RPMI8226 (cell line): Measurements from ENCODE around the gene RASSF5.
"Not testable (repeated sequence)": the region's sequence is repeated elsewhere in the genome, so short reads cannot be mapped to it uniquely, and the experiment has no call there.

Experiments
- DNase-seq: peaks from one replicate; pipeline ENCODE4 v3.0.0-alpha.2; 2015

The RASSF5 gene

GRCh38 chr1:206591226-206591625 is 83.9 kb downstream of the RASSF5 start:
- DNase-seq = no peak

DNA sequence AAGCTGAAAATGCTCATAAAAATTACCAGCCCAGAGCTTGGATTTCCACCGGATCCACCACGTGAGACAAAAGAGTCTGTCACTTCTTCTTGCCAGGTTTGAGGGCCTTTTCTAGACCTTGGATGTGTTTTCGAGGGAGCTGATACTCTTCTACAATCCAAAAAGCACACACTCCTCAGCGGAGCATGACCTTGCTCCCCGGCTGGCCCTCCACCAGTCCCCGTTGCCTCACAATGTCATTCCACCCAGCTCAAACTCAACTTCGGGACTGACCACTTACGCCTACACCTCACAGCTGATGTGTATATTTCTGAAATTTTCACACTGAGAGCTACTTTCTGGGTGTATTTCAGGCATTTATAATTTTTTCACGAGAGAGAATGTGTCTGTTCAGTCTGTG is 84.4 kb downstream of the RASSF5 start:
- DNase-seq = no peak

DNA sequence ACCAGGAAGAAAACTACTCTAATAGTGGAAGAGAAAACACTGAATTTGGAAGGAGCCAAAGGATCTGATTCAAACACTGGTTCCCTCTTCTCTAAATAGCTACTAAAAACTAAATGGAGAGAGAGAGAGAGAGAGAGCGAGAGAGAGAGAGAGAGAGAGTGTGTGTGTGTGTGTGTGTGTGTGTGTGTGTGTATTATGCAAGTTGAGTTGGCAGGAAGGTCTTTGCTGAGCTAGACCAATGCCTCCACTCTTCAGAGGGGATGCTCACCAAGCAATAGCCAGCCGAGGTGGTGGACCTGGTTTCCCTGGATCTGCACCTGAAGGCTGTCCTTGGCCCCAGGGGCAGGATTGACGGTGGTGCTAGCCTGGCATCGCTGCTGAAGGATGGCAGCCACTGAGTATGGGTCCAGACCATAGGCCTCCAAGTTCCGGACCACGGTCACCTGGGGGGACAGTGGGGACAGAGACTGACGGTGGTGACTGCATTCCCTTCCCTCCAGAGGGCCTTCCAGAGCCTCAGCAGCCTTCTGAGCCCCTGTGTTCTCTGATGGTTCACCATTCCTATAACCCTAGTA is 86.1 kb downstream of the RASSF5 start:
- no peak for DNase-seq

GRCh38 chr1:206595581-206596318 is 88.4 kb downstream of the RASSF5 start:
- DNase-seq = no peak

GRCh38 chr1:206596319-206596666 is 89.0 kb downstream of the RASSF5 start:
- no peak for DNase-seq

- no peak for DNase-seq
Measured at GRCh38 chr1:206600527-206600926, 93.2 kb downstream of the RASSF5 start.

- no peak for DNase-seq
Measured at GRCh38 chr1:206604861-206605260, 97.5 kb downstream of the RASSF5 start.

DNA sequence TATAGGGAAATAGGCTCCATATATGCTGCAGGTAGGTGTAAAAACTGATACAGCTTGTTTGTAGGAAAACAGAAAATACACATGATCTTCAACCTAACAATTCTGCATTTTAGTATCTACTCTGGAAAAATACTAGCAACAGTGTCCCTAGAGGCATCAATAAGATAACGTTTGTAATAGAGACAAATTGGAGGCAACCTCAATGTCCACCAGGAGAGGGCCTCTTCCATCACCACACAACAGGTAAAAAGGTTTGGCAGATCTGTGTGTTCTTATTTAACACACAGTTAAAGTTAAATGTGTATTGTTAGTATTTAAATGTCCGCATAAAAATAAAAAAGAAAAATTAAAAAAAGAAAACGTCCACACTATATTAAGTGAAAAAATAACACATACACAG is 99.5 kb downstream of the RASSF5 start:
- peak; percentile 62 for DNase-seq

DNA sequence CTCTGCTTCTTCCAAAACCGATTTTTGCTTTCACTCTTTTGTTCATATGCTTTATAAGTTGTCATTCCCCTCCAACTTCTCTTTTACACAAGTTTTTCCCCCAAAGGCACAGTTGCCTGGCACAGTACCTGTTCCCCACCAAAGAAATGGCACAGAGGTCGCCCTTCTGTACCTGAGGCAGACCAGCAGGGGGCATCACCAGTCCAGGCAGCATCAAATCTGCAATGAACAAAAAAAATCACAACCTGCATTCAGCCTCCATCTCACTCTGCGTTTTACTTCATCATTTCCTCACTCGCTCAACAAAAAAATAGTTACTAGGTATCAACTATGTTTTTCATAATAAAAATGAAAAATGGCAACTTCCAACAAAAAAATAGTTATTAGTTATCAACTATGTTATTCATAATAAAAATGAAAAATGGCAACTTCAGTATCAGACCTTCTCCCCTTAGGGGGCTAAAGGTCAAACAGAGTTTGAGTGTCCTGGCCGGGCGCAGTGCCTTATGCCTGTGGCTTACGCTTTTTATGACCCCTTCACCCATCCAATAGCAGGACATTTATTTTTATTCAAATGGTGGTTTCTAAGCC is 100.9 kb downstream of the RASSF5 start:
- DNase-seq = peak; percentile 60

- no peak for DNase-seq
Measured at GRCh38 chr1:206609229-206609991, 102.1 kb downstream of the RASSF5 start.

- peak; percentile 97 for DNase-seq
Measured at GRCh38 chr1:206612129-206612876, 105.0 kb downstream of the RASSF5 start, which contains the start of gene EIF2D. Gene EIF2D, minus strand, starts transcription at chr1:206612465. Its CDS starts 123 bp downstream, at chr1:206612342.

DNA sequence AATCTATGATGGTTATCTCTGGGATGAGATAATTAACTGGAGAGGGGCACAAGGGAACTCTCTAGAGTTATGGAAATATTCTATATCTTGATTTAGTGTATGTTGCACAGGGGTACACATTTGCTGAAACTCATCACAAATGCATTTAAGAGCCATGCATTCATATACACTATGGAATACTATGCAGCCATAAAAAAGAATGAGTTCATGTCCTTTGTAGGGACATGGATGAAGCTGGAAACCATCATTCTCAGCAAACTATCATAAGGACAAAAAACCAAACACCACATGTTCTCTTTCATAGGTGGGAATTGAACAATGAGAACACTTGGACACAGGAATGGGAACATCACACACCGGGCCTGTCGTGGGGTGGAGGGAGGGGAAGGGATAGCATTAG is 119.1 kb downstream of the RASSF5 start:
- DNase-seq = not testable (repeated sequence)

- DNase-seq = no peak
Measured at GRCh38 chr1:206628916-206629315, 121.6 kb downstream of the RASSF5 start.

- peak; percentile 74 for DNase-seq
Measured at GRCh38 chr1:206631085-206631509, 123.8 kb downstream of the RASSF5 start.

- no peak for DNase-seq
Measured at GRCh38 chr1:206633708-206634121, 126.4 kb downstream of the RASSF5 start.

DNA sequence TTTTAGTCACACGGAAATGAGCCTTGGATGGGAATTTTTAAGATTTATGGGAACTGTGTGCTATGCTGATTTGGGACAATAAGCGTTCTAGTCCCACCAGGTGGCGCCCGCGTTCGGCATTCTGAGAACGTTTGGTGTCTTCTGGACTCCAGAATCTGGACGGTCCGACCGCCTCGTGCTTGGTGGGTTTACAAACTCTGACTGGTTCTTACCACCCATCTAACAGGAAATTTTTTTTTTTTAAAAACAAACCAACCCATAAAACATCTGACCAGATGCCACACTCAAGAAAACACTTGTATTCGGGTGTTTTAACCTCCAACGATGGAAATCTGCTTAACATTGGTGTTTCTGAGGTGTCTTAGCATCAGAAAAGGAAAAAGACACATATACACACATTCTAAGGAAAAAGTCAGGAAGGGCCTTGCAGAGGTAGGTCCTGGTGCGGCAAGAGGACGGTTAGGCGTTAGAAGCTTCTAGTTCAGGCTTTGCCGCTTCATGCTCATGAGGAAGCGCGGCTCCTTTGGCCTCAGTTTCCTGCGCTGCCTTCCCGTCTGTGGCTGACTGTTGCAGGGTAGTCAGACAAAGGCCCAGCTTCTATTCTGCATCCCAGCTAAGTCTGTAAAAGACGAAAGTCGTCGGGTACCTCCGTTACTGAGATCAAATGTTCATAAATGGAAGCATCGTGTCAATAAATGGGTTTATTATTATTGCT is 127.2 kb downstream of the RASSF5 start:
- DNase-seq = peak; percentile 84

DNA sequence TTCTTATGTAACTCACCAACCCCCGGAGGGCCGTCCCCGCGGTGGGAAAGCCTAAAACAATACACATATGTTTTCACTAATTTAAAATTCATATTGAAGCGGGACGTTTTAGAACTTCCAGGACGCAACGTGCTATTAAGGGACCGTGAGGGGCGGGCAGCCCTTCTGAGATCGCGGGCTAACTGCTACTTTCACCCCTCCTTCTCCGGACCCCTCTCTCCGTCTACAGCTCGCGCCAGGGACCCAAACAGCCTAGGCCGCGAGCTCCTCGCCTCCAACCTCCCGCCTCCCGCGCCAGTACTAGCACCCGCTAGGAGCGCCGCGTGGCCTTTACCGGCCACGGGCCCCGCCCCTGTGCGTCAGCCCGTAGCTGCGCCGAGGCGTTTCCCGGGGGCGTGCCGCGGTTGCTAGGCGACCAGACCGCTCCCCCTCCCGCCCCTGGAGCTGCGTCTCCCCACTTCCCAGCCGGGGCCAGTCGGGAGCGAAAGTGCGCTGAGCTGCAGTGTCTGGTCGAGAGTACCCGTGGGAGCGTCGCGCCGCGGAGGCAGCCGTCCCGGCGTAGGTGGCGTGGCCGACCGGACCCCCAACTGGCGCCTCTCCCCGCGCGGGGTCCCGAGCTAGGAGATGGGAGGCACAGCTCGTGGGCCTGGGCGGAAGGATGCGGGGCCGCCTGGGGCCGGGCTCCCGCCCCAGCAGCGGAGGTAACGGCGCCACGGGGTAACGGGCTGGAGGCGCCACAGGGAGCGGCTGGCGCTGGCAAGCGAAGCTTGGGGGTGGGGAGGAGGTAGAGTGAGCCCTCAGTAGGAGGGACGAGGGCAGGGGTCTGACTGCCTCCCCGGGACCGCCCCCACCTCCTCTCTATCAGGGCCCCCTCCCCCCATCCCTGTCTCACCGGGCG is 128.0 kb downstream of the RASSF5 start, which contains the start of gene DYRK3:
Gene DYRK3, plus strand, starts transcription at position 457 of the 898 bp plus-strand sequence. Its CDS starts 168 bp downstream, at position 625.
- peak; percentile 96 for DNase-seq

GRCh38 chr1:206635978-206636345 is 128.6 kb downstream of the RASSF5 start:
- no peak for DNase-seq

GRCh38 chr1:206636671-206637070 is 129.3 kb downstream of the RASSF5 start:
- no peak for DNase-seq

DNA sequence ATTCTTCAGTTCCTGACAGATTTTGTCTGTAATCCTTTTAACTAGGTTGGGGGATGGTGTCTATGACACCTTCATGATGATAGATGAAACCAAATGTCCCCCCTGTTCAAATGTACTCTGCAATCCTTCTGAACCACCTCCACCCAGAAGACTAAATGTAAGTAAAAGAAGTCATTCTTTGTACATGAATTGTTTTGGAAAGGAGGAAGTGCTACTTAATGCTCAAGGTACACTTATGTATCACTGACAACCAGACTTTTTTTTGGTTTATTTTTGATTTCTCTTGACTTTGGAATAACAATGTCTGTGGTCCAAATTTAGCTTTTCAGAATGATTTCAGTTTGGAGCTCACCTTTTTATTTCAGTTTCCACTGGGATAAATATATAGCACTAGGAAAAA is 130.3 kb downstream of the RASSF5 start:
- DNase-seq = no peak
